ENCODE results near the gene SEMA6A. TPM values are rescaled to one million over a fixed set of nuclear protein-coding genes. Genes with fewer than 3 reads are reported as not detected.
A peak's percentile ranks its signal among the peaks of the same experiment; 100 is the strongest.

Gene SEMA6A
- total and polyA plus RNA-seq, 9 of the 15 experiments (the other 6 are each of a cell fraction or from before 2014, with no cell fraction given) = 0.04 to 0.42 (median 0.18) TPM; not detected in 5

GRCh38 chr5:116411101-116411571 lies 163.5 kb downstream of the SEMA6A start:
- POLR2A ChIA-PET = no interaction called here
- H4K20me1 ChIP-seq (replicated peaks; ENCODE audit: control insufficient read depth, insufficient read depth, low read length) = no peaks in the 10 kb centered on the region; the same call in 1 of the 2 replicates
- FAIRE-seq = no peak
- no peaks in the 10 kb centered on the region for H3K79me2 ChIP-seq (ENCODE audit: control insufficient read depth, insufficient read depth, low read length)
- no peaks in the 10 kb centered on the region for H3K9me3 ChIP-seq (replicated peaks; ENCODE audit: control insufficient read depth, insufficient read depth, low read depth, low read length)
- no peak for ATAC-seq
- no peak overlapping the region for H3K4me2 ChIP-seq (ENCODE audit: insufficient read depth, low read length)
- no peaks in the 10 kb centered on the region for H3K9me1 ChIP-seq (ENCODE audit: control insufficient read depth, insufficient read depth, low read length)
- no peaks in the 10 kb centered on the region for H3K27me3 ChIP-seq (ENCODE audit: control insufficient read depth in 2 of 2, insufficient read depth in 2 of 2, low read length in 2 of 2)
- intact Hi-C loops (cut with micrococcal nuclease) = no loop called here
- TF ChIP-seq, protein P1, sequence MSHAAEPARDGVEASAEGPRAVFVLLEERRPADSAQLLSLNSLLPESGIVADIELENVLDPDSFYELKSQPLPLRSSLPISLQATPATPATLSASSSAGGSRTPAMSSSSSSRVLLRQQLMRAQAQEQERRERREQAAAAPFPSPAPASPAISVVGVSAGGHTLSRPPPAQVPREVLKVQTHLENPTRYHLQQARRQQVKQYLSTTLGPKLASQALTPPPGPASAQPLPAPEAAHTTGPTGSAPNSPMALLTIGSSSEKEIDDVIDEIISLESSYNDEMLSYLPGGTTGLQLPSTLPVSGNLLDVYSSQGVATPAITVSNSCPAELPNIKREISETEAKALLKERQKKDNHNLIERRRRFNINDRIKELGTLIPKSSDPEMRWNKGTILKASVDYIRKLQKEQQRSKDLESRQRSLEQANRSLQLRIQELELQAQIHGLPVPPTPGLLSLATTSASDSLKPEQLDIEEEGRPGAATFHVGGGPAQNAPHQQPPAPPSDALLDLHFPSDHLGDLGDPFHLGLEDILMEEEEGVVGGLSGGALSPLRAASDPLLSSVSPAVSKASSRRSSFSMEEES (CRISPR knock-in tag; IDR thresholded peaks at IDR 0.05) = peak; percentile 64
- TF ChIP-seq RFX1 (IDR thresholded peaks at IDR 0.05) = no peak
- CTCF ChIA-PET (ENCODE audit: low intra/inter-chr PET ratio) = no interaction called here
- in situ Hi-C loops (cut with MboI) = no loop called here
- no peaks in the 10 kb centered on the region for H3K4me1 ChIP-seq (replicated peaks in 1 of 2; ENCODE audit: control insufficient read depth in 2 of 2, insufficient read depth in 2 of 2, low read length in 2 of 2)
- H3K9ac ChIP-seq (ENCODE audit: insufficient read depth in 1 of 2, low read depth in 2 of 2, low read length in 2 of 2) = no peak overlapping the region
- H2AFZ ChIP-seq (ENCODE audit: low read depth, low read length) = no peak overlapping the region
- DNase-seq (ENCODE audit: extremely low read depth in 1 of 4, low spot score in 3 of 4) = no peak
- no peak overlapping the region for H3K4me3 ChIP-seq
- BruUV-seq (replicated peaks) = no TSS peak
- 7% methylated on average over 5 of the region's 5 CpGs for WGBS (ENCODE audit: insufficient coverage, low coverage, missing lambda C conversion rate)
- H3K27ac ChIP-seq (ENCODE audit: extremely low read depth, low read depth, low read length) = no peak overlapping the region
- no peaks in the 10 kb centered on the region for H3K36me3 ChIP-seq (ENCODE audit: control insufficient read depth, insufficient read depth, low read length)

DNA sequence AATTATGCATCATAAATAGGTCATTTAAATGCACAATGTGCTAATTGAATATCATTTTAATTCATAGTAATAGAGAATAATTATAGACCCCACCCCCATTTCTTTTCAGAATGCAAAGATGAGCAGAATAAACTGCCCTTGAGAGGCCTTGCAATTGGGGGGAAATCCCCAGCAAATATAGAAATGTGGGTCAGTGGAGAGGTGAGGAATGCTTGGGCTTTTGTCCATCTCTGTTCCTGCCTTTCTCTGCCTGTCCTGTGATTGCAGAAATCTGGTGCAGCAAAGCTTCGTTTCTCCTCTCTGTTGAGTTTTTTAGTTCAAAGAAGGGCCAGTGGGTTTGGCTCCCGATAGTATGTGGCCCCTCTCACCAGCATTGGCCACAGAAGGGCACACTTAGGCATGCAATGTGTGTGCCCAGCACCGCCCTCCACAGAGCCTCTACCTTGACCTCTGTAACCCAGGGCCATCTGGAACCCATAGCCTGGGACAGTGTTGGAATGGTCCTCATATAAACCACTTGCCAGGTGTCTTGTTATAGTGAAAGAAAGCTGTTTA lies 164.2 kb downstream of the SEMA6A start:
- FAIRE-seq (no peak), DNase-seq (ENCODE audit: extremely low read depth in 1 of 4, low spot score in 3 of 4) (no peak), ATAC-seq (no peak)
- CTCF ChIA-PET (ENCODE audit: low intra/inter-chr PET ratio) = no interaction called here
- Histone ChIP-seq H3K27me3 (ENCODE audit: control insufficient read depth in 2 of 2, insufficient read depth in 2 of 2, low read length in 2 of 2) (no peaks in the 10 kb centered on the region), H3K9ac (ENCODE audit: insufficient read depth in 1 of 2, low read depth in 2 of 2, low read length in 2 of 2) (no peak overlapping the region), H3K4me2 (ENCODE audit: insufficient read depth, low read length) (no peak overlapping the region), H3K36me3 (ENCODE audit: control insufficient read depth, insufficient read depth, low read length) (no peaks in the 10 kb centered on the region), H2AFZ (ENCODE audit: low read depth, low read length) (no peak overlapping the region), H3K79me2 (ENCODE audit: control insufficient read depth, insufficient read depth, low read length) (no peaks in the 10 kb centered on the region), H4K20me1 (replicated peaks; ENCODE audit: control insufficient read depth, insufficient read depth, low read length) (no peaks in the 10 kb centered on the region; the same call in 1 of the 2 replicates), H3K9me3 (replicated peaks; ENCODE audit: control insufficient read depth, insufficient read depth, low read depth, low read length) (no peaks in the 10 kb centered on the region), H3K4me3 (no peak overlapping the region), H3K27ac (ENCODE audit: extremely low read depth, low read depth, low read length) (no peak overlapping the region), H3K4me1 (replicated peaks in 1 of 2; ENCODE audit: control insufficient read depth in 2 of 2, insufficient read depth in 2 of 2, low read length in 2 of 2) (no peaks in the 10 kb centered on the region), H3K9me1 (ENCODE audit: control insufficient read depth, insufficient read depth, low read length) (no peaks in the 10 kb centered on the region)
- no TSS peak for BruUV-seq (replicated peaks)
- TF ChIP-seq SRSF3 (IDR thresholded peaks at IDR 0.05; ENCODE audit: insufficient read depth, low read length) = no peak
- 11% methylated on average over 3 of the region's 3 CpGs for WGBS (ENCODE audit: insufficient coverage, low coverage, missing lambda C conversion rate)
- POLR2A ChIA-PET = no interaction called here
- intact Hi-C loops (cut with micrococcal nuclease) = no loop called here
- in situ Hi-C loops (cut with MboI) = no loop called here

Measured in K562 (cell line).